NK-92 treated with Interleukin-12 subunit alpha and Interleukin-12 subunit beta, amount 100 ng/mL, for 24 hours (cell line): ENCODE measurements around the gene NBPF9.
"Not testable (repeated sequence)": the region's sequence is repeated elsewhere in the genome, so short reads cannot be mapped to it uniquely, and the experiment has no call there.

ENCODE experiments used
- DNase-seq: peaks from one replicate; lab custom pipeline; 2025; lab: John Stamatoyannopoulos, UW

Gene NBPF9

GRCh38 chr1:149103109-149104081 is at the start of gene NBPF9:
TSS of gene NBPF9 (minus strand) at chr1:149103551. CDS start at chr1:149082139, 21,412 bp downstream.
- DNase-seq, result not testable (repeated sequence)

GRCh38 chr1:149149909-149150308 is 46.6 kb upstream of the NBPF9 start:
- DNase-seq, result not testable (repeated sequence)

- DNase-seq, result not testable (repeated sequence)
Measured at GRCh38 chr1:149137585-149137984, 34.2 kb upstream of the NBPF9 start.

GRCh38 chr1:149130938-149131337 is 27.6 kb upstream of the NBPF9 start:
- DNase-seq, result not testable (repeated sequence)

- not testable (repeated sequence) for DNase-seq
Measured at GRCh38 chr1:149129245-149129644, 25.9 kb upstream of the NBPF9 start.

DNA sequence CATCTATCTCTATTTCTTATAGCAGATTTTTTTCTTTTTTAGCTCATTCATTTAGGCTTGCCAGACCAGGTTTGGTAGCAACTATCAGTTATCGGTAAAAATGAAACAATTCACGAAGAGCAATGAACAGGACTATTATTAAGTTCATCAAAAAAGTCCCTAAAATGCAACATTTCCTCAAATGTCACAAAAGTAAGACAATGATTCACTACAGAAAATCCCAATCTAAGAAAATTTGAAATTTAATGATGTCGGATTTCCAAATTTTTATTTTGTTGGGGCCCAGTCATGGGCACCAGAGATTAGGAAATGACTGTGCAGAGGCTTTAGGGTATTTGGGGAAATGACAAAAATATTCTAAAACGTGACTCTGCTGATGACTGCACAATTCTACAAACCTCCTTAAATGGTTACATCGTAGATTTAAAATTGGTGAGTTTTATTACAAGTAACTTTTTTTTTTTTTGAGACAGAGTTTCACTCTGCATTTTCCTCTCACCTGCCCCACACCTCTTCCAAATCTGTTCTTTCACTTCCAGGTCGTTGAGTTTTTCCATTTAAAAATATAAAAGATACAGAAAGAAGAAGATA is 23.3 kb upstream of the NBPF9 start:
- DNase-seq, result not testable (repeated sequence)

DNA sequence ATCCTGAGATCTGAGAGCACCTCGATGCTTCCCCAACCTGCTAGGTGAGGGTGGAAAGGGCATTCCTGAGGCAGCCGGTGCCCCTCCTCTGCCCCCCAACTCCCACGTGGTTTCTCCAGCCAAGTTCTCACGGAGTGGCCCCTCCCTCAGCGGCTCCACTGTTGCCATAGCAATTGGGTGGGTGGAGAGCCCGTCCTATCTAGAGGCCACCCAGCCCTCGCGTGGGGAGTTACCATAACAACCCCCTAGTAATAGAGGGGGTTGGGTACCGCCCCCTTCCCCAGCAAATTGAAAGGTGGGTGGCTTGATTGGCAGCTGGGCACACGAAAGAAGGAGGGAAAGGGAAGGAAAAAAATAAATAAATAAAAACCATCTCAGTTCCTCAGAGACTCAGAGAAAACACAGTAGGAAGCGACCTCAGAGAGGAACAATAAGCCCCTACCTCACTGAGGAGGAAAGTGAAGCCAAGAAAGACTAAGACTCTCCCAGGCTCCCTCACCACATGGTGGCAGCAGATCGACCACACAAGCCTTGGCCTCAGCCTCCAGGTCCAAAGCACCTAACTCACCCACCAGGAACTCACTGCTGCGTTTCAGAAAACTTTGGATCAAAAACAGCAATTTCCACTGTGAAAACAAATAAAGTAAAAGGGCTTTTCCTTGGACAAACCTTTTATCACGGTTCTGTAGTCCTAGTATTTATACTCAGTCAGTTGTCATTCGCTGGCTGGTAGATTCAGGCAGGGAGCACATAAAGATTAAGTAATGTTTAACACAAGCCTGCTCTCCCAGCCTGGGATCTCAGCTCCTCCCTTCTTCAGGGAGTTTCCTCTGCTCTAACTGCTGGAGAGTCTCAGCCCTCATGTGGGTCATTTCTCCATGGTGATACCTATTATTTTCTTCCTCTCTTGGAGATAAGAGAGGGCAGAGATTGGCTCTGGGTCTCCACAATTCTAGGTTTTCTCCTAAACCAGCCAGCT is 20.9 kb upstream of the NBPF9 start:
- not testable (repeated sequence) for DNase-seq

GRCh38 chr1:149112828-149113227 is 9.5 kb upstream of the NBPF9 start:
- DNase-seq, result not testable (repeated sequence)

DNA sequence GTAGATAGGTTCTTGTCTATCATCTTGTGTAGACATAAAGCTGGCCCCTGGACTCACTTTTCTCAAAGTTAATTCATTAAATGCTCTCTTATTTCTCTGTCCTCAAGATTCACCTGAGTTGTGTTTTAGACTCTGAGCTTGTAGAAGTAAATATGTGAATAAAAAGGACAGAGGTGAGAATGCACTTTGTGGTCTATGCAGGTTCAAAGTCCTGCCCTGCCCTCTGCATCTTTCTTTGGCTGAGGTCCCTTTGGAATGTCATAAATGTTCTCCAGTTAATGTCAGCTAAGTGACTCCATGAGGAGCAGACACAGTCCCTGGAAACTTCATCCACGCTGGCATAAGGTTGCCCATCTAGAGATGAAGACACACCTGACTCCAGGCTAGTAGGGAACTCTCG is 7.0 kb upstream of the NBPF9 start:
- DNase-seq, result not testable (repeated sequence)

GRCh38 chr1:149102574-149102973 is 777 bp downstream of the NBPF9 start:
- DNase-seq, result not testable (repeated sequence)

GRCh38 chr1:149098276-149098675 is 5.1 kb downstream of the NBPF9 start:
- DNase-seq, result not testable (repeated sequence)

DNA sequence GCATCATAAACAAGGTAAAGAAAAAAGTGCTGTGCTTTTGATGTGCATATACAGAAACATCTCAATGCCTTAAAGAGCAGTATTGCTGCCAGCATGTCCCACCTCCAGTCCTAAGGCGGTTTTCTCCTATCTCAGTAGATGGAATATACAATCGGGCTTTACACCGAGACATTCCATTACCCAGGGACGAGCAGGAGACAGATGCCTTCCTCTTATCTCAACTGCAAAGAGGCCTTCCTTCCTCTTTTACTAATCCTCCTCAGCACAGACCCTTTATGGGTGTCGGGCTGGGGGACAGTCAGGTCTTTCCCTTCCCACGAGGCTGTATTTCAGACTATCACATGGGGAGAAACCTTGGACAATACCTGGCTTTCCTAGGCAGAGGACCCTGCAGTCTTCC is 10.2 kb downstream of the NBPF9 start:
- DNase-seq, result not testable (repeated sequence)

DNA sequence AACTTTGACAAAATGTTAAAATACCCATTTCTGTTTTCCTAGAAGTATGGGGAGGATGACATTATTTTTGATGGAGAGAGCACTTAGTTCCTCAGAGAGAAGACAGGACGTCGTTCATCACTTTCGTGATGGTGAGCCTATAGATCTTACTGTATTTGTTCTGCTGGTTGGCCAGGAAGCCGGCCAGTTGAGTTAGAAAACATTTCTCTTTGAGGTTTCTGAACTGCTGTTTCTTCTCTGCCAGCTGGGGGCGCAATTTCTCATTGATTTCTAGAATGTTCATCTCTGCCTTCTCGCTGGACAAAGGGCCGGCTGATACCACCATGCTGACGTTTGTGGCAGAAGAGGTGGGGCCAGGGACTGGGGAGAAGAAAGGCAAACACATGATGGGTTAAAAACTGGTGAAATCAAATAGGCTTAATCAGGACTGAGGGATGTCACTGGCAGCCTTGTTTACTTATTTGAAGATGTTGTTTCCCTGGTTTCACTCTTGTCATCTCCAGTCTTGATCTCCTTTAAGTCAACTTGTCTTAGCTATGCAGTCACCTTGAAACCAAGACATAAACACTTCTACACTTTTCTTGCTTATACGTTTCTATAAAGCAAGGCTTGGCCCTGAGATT is 27.7 kb downstream of the NBPF9 start:
- not testable (repeated sequence) for DNase-seq

DNA sequence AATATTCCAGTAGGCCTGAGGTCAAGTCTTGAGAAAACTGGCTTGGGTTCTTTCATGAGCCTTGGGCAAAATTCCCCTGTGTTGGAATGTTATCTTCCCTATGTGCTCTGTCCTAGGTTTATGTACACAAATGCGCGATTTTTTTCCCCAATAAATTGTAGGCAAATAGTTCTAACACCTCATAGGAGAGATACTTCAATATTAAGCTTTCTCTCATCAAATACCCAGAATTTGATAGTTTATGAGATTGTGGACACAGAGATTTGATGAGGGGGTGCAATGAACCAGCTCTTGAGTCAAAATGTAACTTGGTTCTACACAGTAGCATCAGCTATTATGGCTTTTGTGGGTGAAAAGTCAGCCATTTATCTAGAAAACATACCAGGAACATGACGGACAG is 38.7 kb downstream of the NBPF9 start:
- DNase-seq, result not testable (repeated sequence)

DNA sequence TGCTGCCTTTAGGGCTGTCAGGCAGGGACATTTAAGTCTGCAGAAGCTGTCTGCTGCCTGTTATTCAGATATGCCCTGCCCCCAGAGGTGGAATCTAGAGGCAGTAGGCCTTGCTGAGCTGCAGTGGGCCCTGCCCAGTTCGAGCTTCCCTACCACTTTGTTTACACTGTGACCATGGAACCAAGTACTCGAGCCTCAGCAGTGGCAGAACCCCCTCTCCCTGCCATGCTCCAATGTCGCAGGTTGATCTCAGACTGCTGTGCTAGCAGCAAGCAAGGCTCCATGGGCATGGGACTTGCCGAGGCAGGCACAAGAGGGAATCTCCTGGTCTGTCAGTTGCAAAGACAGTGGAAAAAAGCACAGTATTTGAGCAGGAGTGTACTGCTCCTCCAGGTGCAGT is 60.3 kb downstream of the NBPF9 start:
- DNase-seq, result not testable (repeated sequence)

DNA sequence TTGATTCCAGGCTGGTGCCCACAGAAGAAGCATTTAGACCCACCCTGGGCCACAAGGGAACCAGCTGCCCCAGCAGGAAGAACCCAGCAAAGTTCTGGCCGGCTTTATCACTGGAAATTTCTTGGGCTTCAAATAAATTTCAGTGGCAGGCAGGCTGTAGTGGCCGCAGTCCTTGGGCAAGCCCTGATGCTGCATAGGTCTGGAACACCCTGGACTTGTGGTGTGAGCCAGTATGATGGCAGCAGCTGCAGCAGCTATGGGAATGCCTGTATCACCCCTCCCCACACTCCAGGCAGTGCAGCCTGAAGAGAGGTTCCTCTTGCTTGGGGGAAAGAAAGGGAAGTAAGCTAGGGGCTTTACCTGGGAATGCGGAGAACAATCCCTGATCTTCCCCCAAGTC is 69.4 kb downstream of the NBPF9 start:
- DNase-seq, result not testable (repeated sequence)

DNA sequence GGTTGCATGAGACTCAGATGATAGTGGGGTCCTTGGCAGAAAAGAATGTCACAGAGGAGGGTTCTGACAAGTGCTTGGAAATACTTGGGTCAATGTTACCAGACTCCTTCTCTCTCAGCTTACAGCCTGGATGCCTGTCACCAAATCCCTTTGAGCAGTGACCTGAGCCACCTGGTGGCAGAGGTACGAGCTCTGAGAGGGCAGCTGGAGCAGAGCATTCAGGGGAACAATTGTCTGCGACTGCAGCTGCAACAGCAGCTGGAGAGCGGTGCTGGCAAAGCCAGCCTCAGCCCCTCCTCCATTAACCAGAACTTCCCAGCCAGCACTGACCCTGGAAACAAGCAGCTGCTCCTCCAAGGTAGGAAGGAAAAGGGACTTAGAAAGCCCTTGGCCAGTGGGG is 79.0 kb downstream of the NBPF9 start:
- not testable (repeated sequence) for DNase-seq

GRCh38 chr1:149018577-149018976 is 84.8 kb downstream of the NBPF9 start:
- not testable (repeated sequence) for DNase-seq

- not testable (repeated sequence) for DNase-seq
Measured at GRCh38 chr1:149016626-149017025, 86.7 kb downstream of the NBPF9 start.

GRCh38 chr1:149015522-149015921 is 87.8 kb downstream of the NBPF9 start:
- DNase-seq, result not testable (repeated sequence)

- DNase-seq, result not testable (repeated sequence)
Measured at GRCh38 chr1:149013513-149013912, 89.8 kb downstream of the NBPF9 start.
